ENCODE results near the gene TCEA2.

TCEA2 gene

DNA sequence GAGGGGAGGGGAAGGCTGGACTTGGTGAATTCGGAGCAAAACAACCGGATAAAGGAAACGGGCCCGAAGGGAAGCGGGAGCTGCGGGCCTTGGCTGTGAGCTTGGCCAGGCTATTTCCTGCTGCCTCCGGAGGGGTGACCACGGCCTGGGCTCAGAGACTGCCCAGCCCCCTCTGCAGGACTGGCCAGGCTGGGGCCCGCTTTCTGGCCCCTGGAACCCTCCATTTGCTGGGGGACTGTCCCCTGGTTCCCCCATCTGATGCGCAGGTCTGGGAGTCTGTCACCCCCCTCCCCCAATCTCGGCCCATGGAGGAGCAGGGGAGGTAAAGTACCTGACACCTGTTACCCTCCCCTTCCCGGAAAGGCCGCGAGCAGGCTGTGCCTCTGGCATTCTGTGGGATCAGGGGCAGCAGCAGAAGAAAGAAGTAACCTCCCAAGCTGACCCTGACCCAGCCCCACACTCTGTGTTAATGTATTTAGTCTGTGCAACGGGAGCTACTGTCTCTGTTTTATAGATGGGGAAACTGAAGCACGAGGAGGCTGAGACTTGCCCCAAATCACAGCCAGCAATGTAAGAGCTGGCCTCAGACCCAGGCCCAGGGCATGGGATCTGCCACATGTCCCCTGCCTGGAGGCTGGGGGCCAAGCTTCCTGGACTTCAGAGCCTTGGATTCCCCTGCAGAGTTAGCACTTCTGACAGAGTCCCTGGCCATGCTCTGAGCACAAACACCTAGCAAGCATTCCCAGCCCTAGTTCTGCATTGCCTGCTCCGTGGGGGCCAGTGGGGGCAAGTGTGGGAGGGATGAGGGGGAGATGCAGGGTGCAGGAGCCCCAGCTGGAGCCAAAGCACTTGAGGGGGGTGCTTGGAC, 23.5 kb upstream of the TCEA2 start:
- no peaks in the 10 kb centered on the region for H3K9me3 ChIP-seq (ENCODE audit: control extremely low read depth in 1 of 5, control insufficient read depth in 4 of 5, insufficient read depth in 2 of 5, low read depth in 1 of 5, low read length in 4 of 5)
- H3K36me3 ChIP-seq (ENCODE audit: control insufficient read depth in 4 of 4, insufficient read depth in 4 of 4, low read length in 3 of 4) = peaks cover 0 to 6% (median 5%) of the 10 kb centered on the region in 4 experiments
- DNase-seq = no peak
- peaks cover 10 to 71% (median 66%) of the 10 kb centered on the region in 4 experiments for H3K4me1 ChIP-seq (ENCODE audit: control extremely low read depth in 1 of 4, control insufficient read depth in 4 of 4, insufficient read depth in 4 of 4, low read length in 3 of 4)
- ChIA-PET CTCF (interaction anchor here (1.0 to 7.5 kb wide), 11 partner anchors 9 to 81 kb away, joined by 3 to 187 read pairs (median 7); partner anchors contain the start of genes PRPF6, RGS19, SAMD10 and SOX18), POLR2A (interaction anchor here (1.3 to 1.8 kb wide), 6 partner anchors 10 to 43 kb away, joined by 3 to 9 read pairs (median 4); partner anchors contain the start of genes OPRL1, RGS19, SOX18 and TCEA2)
- H3K27me3 ChIP-seq (replicated peaks in 2 of 5; ENCODE audit: control insufficient read depth in 4 of 5, insufficient read depth in 5 of 5, low read length in 4 of 5) = peaks cover 0 to 8% (median 2%) of the 10 kb centered on the region in 5 experiments
- 22% methylated on average over 13 of the region's 17 CpGs for WGBS (ENCODE audit: insufficient coverage)
- H3K4me3 ChIP-seq (ENCODE audit: control insufficient read depth in 1 of 7, extremely low read depth in 1 of 7, insufficient read depth in 4 of 7, low read depth in 2 of 7, low read length in 6 of 7) = peak overlapping the region in 4 of 7 experiments; percentile 21 to 78 (median 60)
- no peak overlapping the region for H3K27ac ChIP-seq (ENCODE audit: insufficient read depth in 1 of 2, low read depth in 1 of 2, low read length in 2 of 2, poor library complexity in 1 of 2, severe bottlenecking in 2 of 2)

DNA sequence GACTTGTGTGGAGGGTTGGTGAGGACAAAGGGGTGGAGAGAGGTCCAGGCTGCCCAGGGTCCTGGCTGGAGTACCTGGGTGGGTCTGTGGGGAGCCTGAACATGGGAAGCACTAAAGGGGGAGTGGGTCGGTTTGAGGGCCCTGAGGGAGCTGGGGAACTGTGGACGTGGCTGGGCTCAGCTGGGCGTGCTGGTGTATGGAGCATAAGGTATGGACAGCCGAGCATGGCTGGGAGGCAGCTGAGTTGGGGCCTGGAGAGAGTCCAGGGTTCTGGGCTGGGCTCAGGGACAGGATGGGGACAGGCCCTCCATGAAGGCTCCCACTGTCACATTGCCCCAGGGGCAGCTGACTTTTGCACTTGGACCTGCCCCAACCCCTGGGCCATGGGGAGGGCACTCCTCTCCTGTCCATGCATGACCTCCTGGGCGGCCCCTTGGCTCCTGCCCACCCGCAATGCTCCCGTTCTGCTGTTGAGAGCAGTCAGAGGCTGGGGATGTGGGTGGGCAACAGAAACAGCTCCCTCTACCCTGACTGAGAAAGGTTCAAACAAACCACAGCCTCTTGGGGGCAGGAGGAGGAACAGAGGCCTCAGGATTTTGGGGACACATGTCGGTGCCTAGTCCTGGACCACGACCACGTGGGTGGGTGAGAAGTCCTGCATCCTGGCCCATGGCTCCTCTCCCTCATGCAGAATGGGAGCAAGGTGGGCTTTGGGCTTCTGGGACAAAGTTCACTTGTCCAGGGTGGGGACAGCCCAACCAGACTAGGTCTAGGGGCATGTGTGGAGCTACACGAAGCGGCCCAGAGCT, 22.6 kb upstream of the TCEA2 start:
- POLR2A ChIA-PET = no interaction called here
- Histone ChIP-seq H3K27me3 (replicated peaks in 2 of 5; ENCODE audit: control insufficient read depth in 4 of 5, insufficient read depth in 5 of 5, low read length in 4 of 5) (peaks cover 0 to 8% (median 2%) of the 10 kb centered on the region in 5 experiments), H3K36me3 (ENCODE audit: control insufficient read depth in 4 of 4, insufficient read depth in 4 of 4, low read length in 3 of 4) (no peaks in the 10 kb centered on the region), H3K4me1 (ENCODE audit: control extremely low read depth in 1 of 4, control insufficient read depth in 4 of 4, insufficient read depth in 4 of 4, low read length in 3 of 4) (peaks cover 10 to 79% (median 74%) of the 10 kb centered on the region in 4 experiments), H3K9me3 (ENCODE audit: control extremely low read depth in 1 of 5, control insufficient read depth in 4 of 5, insufficient read depth in 2 of 5, low read depth in 1 of 5, low read length in 4 of 5) (no peaks in the 10 kb centered on the region), H3K27ac (ENCODE audit: insufficient read depth in 1 of 2, low read depth in 1 of 2, low read length in 2 of 2, poor library complexity in 1 of 2, severe bottlenecking in 2 of 2) (no peak overlapping the region), H3K4me3 (ENCODE audit: control insufficient read depth in 1 of 7, extremely low read depth in 1 of 7, insufficient read depth in 4 of 7, low read depth in 2 of 7, low read length in 6 of 7) (peak overlapping the region in 3 of 7 experiments; percentile 1 to 69 (median 43))
- 81% methylated on average over 11 of the region's 12 CpGs for WGBS (ENCODE audit: insufficient coverage)
- CTCF ChIA-PET = interaction anchor here (1.1 to 7.5 kb wide), 7 partner anchors 15 to 80 kb away, joined by 3 to 187 read pairs (median 7); partner anchors contain the start of genes PRPF6, SAMD10, SOX18 and TCEA2
- no peak for DNase-seq

- ChIA-PET CTCF (interaction anchor here (0.8 to 7.5 kb wide), 6 partner anchors 9 to 80 kb away, joined by 3 to 187 read pairs (median 5); partner anchors contain the start of genes SOX18 and TCEA2), POLR2A (interaction anchor here (0.8 kb wide), 1 partner anchor 37 kb away, joined by 3 read pairs; no protein-coding TSS in a partner anchor)
Observed at GRCh38 chr20:64041040-64041780, 21.8 kb upstream of the TCEA2 start.

DNA sequence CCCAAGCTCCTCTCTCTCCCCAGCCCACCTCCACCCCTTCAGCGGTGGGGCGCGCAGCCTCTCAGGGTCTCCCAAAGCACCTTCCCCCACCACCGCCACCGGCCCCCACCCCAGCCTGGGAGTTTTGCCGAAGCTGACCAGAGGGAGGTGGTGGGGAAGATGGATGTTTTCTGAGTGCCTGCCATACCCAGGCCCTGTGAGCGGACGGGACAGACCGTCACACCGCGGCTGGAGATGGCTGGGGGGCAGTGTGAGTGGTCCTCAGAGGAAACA, 21.3 kb upstream of the TCEA2 start:
- H3K27me3 ChIP-seq (replicated peaks in 2 of 5; ENCODE audit: control insufficient read depth in 4 of 5, insufficient read depth in 5 of 5, low read length in 4 of 5) = peaks cover 0 to 8% (median 2%) of the 10 kb centered on the region in 5 experiments
- ChIA-PET POLR2A (interaction anchor here (0.8 kb wide), 1 partner anchor 36 kb away, joined by 3 read pairs; no protein-coding TSS in a partner anchor), CTCF (interaction anchor here (0.8 to 7.5 kb wide), 4 partner anchors 10 to 35 kb away, joined by 3 to 187 read pairs (median 5); partner anchors contain the start of genes SOX18 and TCEA2)
- H3K4me3 ChIP-seq (ENCODE audit: control insufficient read depth in 1 of 7, extremely low read depth in 1 of 7, insufficient read depth in 4 of 7, low read depth in 2 of 7, low read length in 6 of 7) = peak overlapping the region in 5 of 7 experiments; percentile 1 to 69 (median 51)
- no peak for DNase-seq
- H3K4me1 ChIP-seq (ENCODE audit: control extremely low read depth in 1 of 4, control insufficient read depth in 4 of 4, insufficient read depth in 4 of 4, low read length in 3 of 4) = peaks cover 10 to 77% (median 71%) of the 10 kb centered on the region in 4 experiments
- no peaks in the 10 kb centered on the region for H3K9me3 ChIP-seq (ENCODE audit: control extremely low read depth in 1 of 5, control insufficient read depth in 4 of 5, insufficient read depth in 2 of 5, low read depth in 1 of 5, low read length in 4 of 5)
- whole genome bisulfite sequencing (ENCODE audit: insufficient coverage) = 2% methylated on average over 5 of the region's 11 CpGs
- H3K27ac ChIP-seq (ENCODE audit: insufficient read depth in 1 of 2, low read depth in 1 of 2, low read length in 2 of 2, poor library complexity in 1 of 2, severe bottlenecking in 2 of 2) = no peak overlapping the region
- H3K36me3 ChIP-seq (ENCODE audit: control insufficient read depth in 4 of 4, insufficient read depth in 4 of 4, low read length in 3 of 4) = no peaks in the 10 kb centered on the region

More at GRCh38 chr20:64041040-64041780, 21.8 kb upstream of the TCEA2 start:
- peaks cover 10 to 79% (median 75%) of the 10 kb centered on the region in 4 experiments for H3K4me1 ChIP-seq (ENCODE audit: control extremely low read depth in 1 of 4, control insufficient read depth in 4 of 4, insufficient read depth in 4 of 4, low read length in 3 of 4)
- no peaks in the 10 kb centered on the region for H3K36me3 ChIP-seq (ENCODE audit: control insufficient read depth in 4 of 4, insufficient read depth in 4 of 4, low read length in 3 of 4)
- H3K4me3 ChIP-seq (ENCODE audit: control insufficient read depth in 1 of 7, extremely low read depth in 1 of 7, insufficient read depth in 4 of 7, low read depth in 2 of 7, low read length in 6 of 7) = peak overlapping the region in 4 of 7 experiments; percentile 43 to 69 (median 58)
- 54% methylated on average over 12 of the region's 15 CpGs for WGBS (ENCODE audit: insufficient coverage)
- no peaks in the 10 kb centered on the region for H3K9me3 ChIP-seq (ENCODE audit: control extremely low read depth in 1 of 5, control insufficient read depth in 4 of 5, insufficient read depth in 2 of 5, low read depth in 1 of 5, low read length in 4 of 5)
- peak in 1 of 3 donors; percentile 44 for DNase-seq
- peaks cover 0 to 8% (median 2%) of the 10 kb centered on the region in 5 experiments for H3K27me3 ChIP-seq (replicated peaks in 2 of 5; ENCODE audit: control insufficient read depth in 4 of 5, insufficient read depth in 5 of 5, low read length in 4 of 5)
- H3K27ac ChIP-seq (ENCODE audit: insufficient read depth in 1 of 2, low read depth in 1 of 2, low read length in 2 of 2, poor library complexity in 1 of 2, severe bottlenecking in 2 of 2) = no peak overlapping the region

DNA sequence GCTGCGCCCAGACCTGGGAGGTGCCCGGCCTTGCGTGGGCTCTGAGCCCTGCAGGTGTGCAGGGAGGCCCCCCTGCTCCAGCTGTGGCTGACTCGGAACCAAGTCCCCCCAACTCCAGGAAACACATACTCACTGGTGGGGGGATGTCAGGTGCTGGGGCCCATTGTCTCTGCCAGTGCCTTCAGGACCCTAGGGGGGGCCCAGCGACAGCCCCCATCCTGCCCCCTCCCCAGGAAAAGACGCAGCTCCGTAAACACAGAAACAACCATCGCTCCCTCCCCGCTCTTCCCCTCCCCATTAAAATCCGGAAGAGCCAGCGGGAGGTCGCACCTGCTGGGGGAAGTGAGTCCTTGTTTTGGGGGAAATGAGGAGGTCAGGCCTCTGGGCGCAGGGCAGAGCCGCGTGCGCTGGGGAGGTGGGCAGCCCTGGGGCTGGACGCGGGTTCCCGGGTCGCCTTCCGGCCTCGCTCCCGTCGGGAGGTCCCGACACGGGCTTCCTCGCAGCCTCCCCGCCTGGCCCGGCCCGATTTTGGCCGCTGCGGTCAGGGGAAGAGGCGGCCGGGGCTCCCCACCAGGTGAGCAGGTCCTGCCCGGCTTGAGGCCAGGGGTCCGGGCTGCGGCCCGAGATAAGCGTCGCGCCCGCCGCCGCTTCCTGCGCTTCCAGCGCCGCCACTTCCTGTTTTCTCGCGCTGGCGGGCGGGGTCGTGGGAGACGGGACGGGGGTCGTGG, 20.8 kb upstream of the TCEA2 start:
- CTCF ChIA-PET = interaction anchor here (0.6 to 7.5 kb wide), 5 partner anchors 10 to 77 kb away, joined by 3 to 187 read pairs (median 3); partner anchors contain the start of genes SOX18 and TCEA2
- peak overlapping the region in 1 of 2 experiments; percentile 34 for H3K27ac ChIP-seq (ENCODE audit: insufficient read depth in 1 of 2, low read depth in 1 of 2, low read length in 2 of 2, poor library complexity in 1 of 2, severe bottlenecking in 2 of 2)
- H3K9me3 ChIP-seq (ENCODE audit: control extremely low read depth in 1 of 5, control insufficient read depth in 4 of 5, insufficient read depth in 2 of 5, low read depth in 1 of 5, low read length in 4 of 5) = no peaks in the 10 kb centered on the region
- POLR2A ChIA-PET = interaction anchor here (0.8 kb wide), 1 partner anchor 36 kb away, joined by 3 read pairs; no protein-coding TSS in a partner anchor
- peaks cover 10 to 76% (median 66%) of the 10 kb centered on the region in 4 experiments for H3K4me1 ChIP-seq (ENCODE audit: control extremely low read depth in 1 of 4, control insufficient read depth in 4 of 4, insufficient read depth in 4 of 4, low read length in 3 of 4)
- under 1% methylated on average over 25 of the region's 55 CpGs for whole genome bisulfite sequencing (ENCODE audit: insufficient coverage)
- peak in 2 of 3 donors; percentile 49 to 65 for DNase-seq
- peak overlapping the region in 6 of 7 experiments; percentile 34 to 69 (median 47) for H3K4me3 ChIP-seq (ENCODE audit: control insufficient read depth in 1 of 7, extremely low read depth in 1 of 7, insufficient read depth in 4 of 7, low read depth in 2 of 7, low read length in 6 of 7)
- peaks cover 0 to 13% (median 2%) of the 10 kb centered on the region in 5 experiments for H3K27me3 ChIP-seq (replicated peaks in 2 of 5; ENCODE audit: control insufficient read depth in 4 of 5, insufficient read depth in 5 of 5, low read length in 4 of 5)
- peaks cover 0 to 1% (median 0%) of the 10 kb centered on the region in 4 experiments for H3K36me3 ChIP-seq (ENCODE audit: control insufficient read depth in 4 of 4, insufficient read depth in 4 of 4, low read length in 3 of 4)
